NCI-H82 (cell line): ENCODE data around the gene NSMCE3.

Experiments used
- DNase-seq: peaks from one replicate; lab custom pipeline; 2025; lab: John Stamatoyannopoulos, UW

Gene NSMCE3

GRCh38 chr15:29222129-29222853 is 47.3 kb downstream of the NSMCE3 start:
- DNase-seq = no peak

- no peak for DNase-seq
Observed at GRCh38 chr15:29220852-29221251, 48.8 kb downstream of the NSMCE3 start.

GRCh38 chr15:29216955-29217354 is 52.7 kb downstream of the NSMCE3 start:
- no peak for DNase-seq
